NCI-H460 (cell line): ENCODE measurements around the gene ETFRF1. TPM values are rescaled to one million over a fixed set of nuclear protein-coding genes. Genes with fewer than 3 reads are reported as not detected.

ENCODE experiments used
- DNase-seq: peaks from one replicate; pipeline ENCODE4 v3.0.0-alpha.2; 2016; ENCODE audit warnings: low read depth; ENCODE audit errors: extremely low read depth
- total RNA-seq: library from RNA; depleted of rRNA; stranded (reverse); fragments of >200 nt; shearing (Covaris generic); gene quantifications from 2 replicates; pipeline ENCODE4 v1.2.3, GENCODE V29; 2014

Gene ETFRF1
- total RNA-seq, 1 experiment from 2014 or later: 23.5 TPM

GRCh38 chr12:25208554-25208953 lies 13.5 kb downstream of the ETFRF1 start:
- DNase-seq: no peak

GRCh38 chr12:25213338-25213737 lies 18.3 kb downstream of the ETFRF1 start:
- DNase-seq: no peak

- no peak for DNase-seq
Observed at GRCh38 chr12:25236190-25236589, 41.2 kb downstream of the ETFRF1 start.

- DNase-seq: no peak
Observed at GRCh38 chr12:25236626-25237025, 41.6 kb downstream of the ETFRF1 start.

- peak; percentile 27 for DNase-seq
Observed at GRCh38 chr12:25241167-25242020, 46.4 kb downstream of the ETFRF1 start.

- peak; percentile 13 for DNase-seq
Observed at GRCh38 chr12:25242981-25243679, 48.1 kb downstream of the ETFRF1 start.

GRCh38 chr12:25243680-25243990 lies 48.6 kb downstream of the ETFRF1 start:
- DNase-seq: no peak

- no peak for DNase-seq
Observed at GRCh38 chr12:25245491-25245890, 50.5 kb downstream of the ETFRF1 start.

- no peak for DNase-seq
Observed at GRCh38 chr12:25248137-25248536, 53.1 kb downstream of the ETFRF1 start.

GRCh38 chr12:25248732-25249131 lies 53.7 kb downstream of the ETFRF1 start:
- no peak for DNase-seq

- no peak for DNase-seq
Observed at GRCh38 chr12:25249931-25250738, 55.1 kb downstream of the ETFRF1 start.

GRCh38 chr12:25250744-25251730 lies 56.0 kb downstream of the ETFRF1 start, which contains the start of gene KRAS:
TSS of gene KRAS (minus strand) at chr12:25250929.
- peak; percentile 93 for DNase-seq

GRCh38 chr12:25251769-25252168 lies 56.7 kb downstream of the ETFRF1 start:
- DNase-seq: no peak

GRCh38 chr12:25252946-25253345 lies 57.9 kb downstream of the ETFRF1 start:
- no peak for DNase-seq

- no peak for DNase-seq
Observed at GRCh38 chr12:25253371-25254068, 58.5 kb downstream of the ETFRF1 start.

- no peak for DNase-seq
Observed at GRCh38 chr12:25254271-25254880, 59.3 kb downstream of the ETFRF1 start.
